GM18517 (cell line): ENCODE data around the gene RPL27A.
A peak's percentile ranks its signal among the peaks of the same experiment; 100 is the strongest.
"Not testable (repeated sequence)": the region's sequence is repeated elsewhere in the genome, so short reads cannot be mapped to it uniquely, and the experiment has no call there.

Experiments
- ATAC-seq: cut with Tn5 transposase; IDR thresholded peaks from one replicate; pipeline ENCODE4 v1.9.1; 2021; ENCODE audit warnings: mild to moderate bottlenecking, moderate library complexity; ENCODE audit not compliant: unreplicated experiment

RPL27A gene

DNA sequence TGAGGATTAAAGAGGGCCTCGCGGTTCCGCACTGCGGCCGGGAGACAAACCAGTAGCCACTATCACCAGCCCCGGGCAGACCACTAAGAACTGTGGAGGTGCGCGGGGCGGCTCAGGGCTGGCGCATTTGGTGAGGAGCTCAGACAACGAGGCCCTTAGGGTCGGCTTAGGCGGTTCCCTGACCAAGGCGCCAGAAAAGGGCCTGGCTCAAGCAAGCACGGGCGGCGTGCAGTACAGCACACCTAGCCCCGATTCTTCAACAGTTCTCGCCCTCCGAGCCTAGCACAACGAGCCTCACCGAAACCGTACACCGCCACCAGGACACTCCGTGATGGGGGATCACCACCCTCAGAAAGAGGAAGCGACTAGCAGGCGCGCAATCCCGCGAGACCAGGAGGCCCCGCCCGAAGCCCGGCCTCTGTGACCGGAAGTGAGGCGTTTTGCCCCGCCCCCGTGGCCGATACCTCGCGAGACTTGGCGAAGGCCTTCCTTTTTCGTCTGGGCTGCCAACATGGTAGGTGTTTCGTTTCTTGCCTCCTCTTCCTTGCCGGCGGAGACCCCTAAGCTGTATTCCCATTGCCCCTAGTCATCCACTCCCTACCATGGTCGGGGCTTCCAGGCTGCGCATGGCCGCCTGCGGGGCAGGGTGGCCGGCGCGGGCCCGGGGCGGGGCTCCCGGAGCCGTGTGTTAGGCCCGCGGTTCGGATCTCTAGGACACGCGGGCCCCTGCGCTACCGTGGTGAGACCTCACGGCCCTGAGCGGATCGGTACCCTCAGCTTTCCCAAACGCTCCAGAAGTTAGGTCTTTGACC lies at the start of gene RPL27A, which contains the start of gene TRIM66:
Gene RPL27A, plus strand, starts transcription at position 490 of the 812 bp plus-strand sequence. Its CDS starts 22 bp downstream, at position 512.
Gene TRIM66, minus strand, starts transcription at position 363 of the 812 bp plus-strand sequence. CDS start 10,391 bp downstream, outside the sequence.
- ATAC-seq: peak; percentile 93

GRCh38 chr11:8634498-8634897 lies 48.1 kb upstream of the RPL27A start:
- ATAC-seq: no peak

DNA sequence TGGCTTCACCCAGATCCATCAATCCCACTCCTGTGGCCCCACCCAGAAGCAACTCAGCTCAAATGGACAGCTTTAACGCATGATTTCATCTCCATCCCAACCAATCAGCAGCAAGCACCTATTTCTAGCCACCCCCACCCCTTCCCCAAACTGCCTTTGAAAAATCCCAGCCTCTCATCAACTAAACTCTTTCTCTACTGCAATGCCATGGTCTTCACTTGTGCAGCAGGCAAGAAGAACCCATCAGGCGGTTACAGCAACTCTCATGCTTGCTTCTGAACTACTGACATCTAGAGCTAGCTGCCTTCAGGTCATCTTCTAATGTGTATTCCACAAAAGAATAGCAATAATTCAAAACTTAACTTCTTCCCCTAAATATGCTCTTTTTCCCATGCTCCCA lies 46.5 kb upstream of the RPL27A start:
- no peak for ATAC-seq

GRCh38 chr11:8638300-8638699 lies 44.3 kb upstream of the RPL27A start:
- no peak for ATAC-seq

- no peak for ATAC-seq
Measured at GRCh38 chr11:8639655-8640054, 42.9 kb upstream of the RPL27A start.

DNA sequence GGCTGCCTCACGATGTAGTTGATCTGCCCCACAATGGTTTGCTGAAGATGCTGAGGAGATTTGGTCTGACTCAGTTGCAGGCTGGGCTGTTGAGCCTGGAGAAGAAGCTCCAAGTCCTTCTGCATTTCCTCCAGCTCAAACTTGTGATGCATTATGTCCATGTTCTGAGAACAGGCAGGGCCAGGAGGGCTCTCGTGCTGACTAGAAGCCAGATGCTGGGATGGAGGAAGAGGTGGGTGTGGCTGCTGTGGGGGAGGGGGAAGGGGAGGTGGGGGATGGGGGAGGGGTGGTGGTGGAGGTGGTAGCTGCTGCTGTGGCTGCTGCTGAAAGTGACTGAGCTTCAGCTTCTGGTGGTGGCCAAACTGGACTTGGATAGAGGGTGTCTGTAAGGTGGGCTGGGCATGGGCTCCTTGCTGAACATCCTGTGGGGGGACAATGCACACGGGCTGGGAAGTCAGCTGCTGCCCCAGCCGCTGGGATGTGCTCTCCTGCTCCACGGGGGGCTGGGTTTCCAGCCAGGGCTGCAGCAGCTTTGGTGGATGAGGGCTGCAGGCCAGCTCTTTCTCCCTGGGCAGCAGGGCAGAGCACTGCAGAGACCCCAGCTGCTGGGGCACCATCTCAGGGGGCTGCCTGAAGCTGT lies 42.2 kb upstream of the RPL27A start:
- no peak for ATAC-seq

DNA sequence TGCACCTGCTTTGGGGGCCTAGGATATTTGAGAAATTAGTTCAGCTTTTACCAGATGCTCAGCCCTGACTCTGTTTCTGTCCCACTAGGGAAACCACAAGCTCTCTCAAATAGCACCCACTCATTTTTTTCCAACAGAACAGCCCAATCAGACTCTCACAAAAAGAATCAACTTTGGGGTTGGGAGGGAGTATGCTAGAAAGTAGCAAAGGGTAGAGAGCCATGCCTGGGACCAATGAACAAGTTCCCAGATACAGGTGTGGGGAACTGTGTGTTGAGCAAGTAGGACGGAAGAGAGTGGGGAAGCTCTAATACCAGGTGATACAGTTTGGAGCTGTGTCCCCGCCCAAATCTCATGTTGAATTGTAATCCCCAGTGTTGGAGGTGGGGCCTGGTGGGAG lies 41.3 kb upstream of the RPL27A start:
- ATAC-seq: no peak

DNA sequence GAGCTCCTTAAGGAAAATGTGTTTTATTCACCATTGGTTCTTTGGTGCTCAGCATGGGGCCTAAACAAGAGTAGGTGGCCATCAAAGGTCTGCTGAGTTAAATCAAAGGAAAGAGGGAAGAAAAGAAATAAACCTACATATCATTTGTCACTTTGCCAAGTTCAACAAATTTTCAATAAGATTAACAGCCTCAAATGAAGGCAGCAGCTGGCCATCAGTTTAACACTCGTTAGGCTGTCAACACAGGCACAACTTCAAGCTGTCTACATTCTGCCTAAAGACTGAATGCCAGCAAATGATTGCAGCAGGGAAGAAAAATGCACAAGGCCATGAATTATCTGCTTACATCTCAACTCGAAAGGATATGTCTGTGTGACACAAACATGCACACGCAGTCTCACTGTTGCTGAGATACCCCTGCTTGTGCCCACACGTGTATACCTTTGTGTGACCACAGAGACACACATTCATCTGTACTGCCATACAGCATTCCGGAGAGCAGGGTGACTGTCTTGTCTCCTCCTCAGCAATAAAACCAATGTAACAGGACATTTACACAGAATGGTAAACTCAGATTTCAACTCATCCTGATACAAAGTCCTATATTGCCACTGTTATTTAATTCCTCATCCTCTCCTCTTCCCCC lies 40.3 kb upstream of the RPL27A start:
- no peak for ATAC-seq

- ATAC-seq: no peak
Measured at GRCh38 chr11:8646873-8647272, 35.7 kb upstream of the RPL27A start.

GRCh38 chr11:8649361-8649760 lies 33.2 kb upstream of the RPL27A start:
- ATAC-seq: no peak

GRCh38 chr11:8650401-8650990 lies 32.1 kb upstream of the RPL27A start:
- ATAC-seq: no peak

GRCh38 chr11:8652140-8652539 lies 30.5 kb upstream of the RPL27A start:
- ATAC-seq: no peak

GRCh38 chr11:8654503-8654902 lies 28.1 kb upstream of the RPL27A start:
- ATAC-seq: no peak

DNA sequence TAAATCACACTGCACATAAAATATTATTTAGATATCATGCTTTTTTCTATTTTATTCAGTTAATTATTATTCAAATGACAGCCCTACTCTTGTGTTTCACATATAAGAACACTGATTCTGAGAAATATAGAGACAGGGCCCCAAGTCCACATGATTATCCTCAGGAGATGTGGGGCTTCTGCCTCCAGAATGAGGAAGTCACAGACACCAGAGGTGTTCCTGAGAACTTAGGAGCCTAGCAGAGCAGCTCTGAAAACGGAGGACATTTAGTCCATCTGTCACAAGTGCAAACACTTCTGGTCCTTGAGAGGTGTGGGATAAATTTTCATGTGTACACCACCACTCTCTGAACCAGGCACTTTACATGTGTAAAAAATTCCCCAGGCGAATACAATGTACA lies 26.3 kb upstream of the RPL27A start:
- no peak for ATAC-seq

DNA sequence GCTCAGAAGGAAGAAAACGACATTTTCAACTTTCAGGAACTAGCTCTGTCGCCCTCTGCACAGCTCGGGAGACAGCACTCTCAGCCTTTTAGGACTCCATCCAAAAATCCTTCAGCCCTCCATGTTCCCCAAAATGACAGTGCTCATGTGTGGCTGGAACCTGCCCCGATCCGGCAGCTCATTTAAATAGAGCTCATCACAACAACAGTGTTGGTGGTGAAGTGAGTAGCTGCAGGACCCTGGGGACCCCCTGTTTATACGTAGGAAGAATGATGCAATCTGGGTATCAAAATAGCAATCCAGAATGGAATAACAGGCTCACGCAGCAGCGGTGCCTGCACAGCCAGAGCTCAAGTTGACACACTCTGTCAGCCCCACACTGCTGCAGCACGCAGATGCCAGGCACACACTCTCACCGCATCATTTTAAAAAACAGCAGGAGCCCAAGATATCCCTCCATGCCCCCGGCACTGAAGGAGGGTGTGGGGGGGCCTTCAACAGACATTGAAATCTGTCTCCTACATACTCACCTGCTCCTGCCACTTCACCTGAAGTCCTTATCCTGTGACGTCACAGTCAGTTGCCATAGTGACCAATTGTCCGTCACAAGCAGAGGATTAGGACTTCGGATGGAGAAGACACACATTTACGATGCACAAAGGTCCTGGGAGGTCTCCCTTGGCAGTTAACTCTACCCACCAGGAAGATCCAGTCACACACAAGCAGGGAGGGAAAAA lies 24.1 kb upstream of the RPL27A start:
- ATAC-seq: no peak

DNA sequence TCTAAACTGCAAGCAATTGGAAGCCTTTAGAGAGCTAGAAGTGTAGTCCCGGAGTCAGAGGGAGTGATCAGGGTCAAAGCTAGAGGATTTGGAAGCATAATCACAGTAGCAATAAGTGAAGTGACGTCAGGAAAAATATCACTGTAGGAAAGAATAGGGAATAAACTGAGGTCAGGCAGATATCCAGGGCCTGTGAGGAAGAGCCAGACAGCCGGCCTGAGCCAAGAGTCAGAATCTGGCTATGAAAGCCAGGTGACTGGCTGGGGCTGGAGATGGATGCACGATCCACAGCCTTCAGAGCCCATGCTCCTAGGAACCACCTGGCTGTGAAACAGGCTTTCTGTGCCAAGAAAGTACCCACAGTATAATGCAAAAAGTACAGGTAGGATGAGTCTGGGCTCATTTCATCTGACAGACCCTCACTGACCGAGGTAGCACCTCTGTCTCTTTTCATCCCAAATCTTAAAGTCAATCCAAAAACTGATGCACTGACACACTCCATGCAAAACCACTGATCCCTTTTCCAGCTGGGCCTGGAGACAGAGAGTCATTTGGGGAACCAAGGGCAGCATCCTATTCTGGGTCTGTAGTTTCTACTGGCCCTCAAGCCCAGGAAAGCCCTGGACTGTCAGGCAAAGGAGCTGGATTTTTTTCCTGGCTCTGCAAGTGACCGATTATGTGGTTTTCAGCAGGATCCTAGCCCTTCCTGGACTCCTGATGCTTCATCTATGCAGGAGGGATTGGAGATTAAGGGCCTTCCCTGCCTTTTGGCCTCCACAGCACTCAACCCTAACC lies 21.4 kb upstream of the RPL27A start:
- no peak for ATAC-seq

DNA sequence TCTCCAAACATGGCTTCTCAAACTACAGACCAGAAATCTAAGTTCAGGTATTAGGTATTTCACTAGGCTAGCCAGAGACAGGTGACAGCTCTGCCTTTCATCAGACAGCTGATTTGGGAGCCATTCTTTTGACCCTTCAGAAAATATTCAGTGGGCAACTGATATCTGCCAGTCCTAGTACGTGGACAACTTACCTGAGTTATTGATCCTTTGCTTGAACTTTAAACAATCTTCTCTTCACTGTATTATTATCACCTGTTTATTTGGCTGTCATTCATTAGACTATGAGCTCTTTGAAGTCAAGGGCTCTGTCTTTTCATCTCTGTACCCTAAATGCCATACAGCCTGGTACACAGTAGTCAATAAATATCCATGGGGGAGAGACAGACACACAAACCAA lies 17.4 kb upstream of the RPL27A start:
- no peak for ATAC-seq

DNA sequence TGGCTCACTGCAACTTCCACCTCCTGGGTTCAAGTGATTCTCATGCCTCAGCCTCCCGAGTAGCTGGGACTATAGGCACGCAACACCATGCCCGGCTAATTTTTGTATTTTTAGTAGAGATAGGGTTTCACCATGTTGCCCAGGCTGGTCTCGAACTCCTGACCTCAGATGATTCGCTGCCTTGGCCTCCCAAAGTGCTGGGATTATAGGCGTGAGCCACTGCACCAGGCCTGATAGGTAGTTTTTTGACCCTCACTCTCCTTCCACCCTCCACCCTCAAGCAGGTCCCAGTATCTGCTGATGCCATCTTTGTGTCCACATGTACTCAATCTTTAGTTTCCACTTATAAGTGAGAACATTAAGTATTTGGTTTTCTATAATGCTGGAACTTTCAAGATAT lies 12.5 kb upstream of the RPL27A start:
- not testable (repeated sequence) for ATAC-seq

DNA sequence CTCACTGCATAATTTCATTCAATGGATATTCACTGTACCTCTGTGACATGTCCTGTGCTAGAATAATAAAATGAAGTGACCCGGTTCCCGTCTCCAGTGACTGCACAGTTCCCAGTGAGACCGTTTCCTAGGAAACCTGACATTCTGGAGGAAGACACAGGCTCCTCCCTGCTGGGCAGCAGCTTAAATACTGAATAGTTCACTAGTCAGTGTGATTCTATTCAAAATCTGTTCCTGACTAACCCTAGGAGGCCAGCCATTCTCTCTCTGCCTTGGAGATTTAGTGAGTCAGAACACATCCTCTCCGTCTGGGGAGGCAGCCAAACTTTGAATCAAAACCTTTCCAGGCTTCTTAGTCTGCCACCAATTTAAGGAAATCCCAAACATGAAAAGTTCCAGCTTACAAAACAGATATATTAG lies 11.4 kb upstream of the RPL27A start:
- no peak for ATAC-seq

GRCh38 chr11:8671651-8672062 lies 10.9 kb upstream of the RPL27A start:
- ATAC-seq: no peak
